HL-60 (cell line): ENCODE measurements around the gene MEN1.

Experiments
- CTCF ChIP-seq: IDR thresholded peaks from one replicate; pipeline ENCODE4 v1.5.1; 2011; ENCODE audit warnings: low read length, control low read depth, inconsistent platforms; ENCODE audit not compliant: insufficient read depth
- POLR2AphosphoS5 ChIP-seq: IDR thresholded peaks from 2 replicates; pipeline ENCODE4 v1.6.1; 2012; ENCODE audit warnings: low read depth
- REST ChIP-seq: IDR thresholded peaks from 2 replicates; pipeline ENCODE4 v1.6.1; 2012; ENCODE audit warnings: low read depth; ENCODE audit not compliant: insufficient replicate concordance

GRCh38 chr11:64802370-64803157 lies 7.8 kb downstream of the MEN1 start:
- TF ChIP-seq CTCF (no peak), REST (no peak), POLR2AphosphoS5 (peak; percentile 11; the same call in 1 of the 2 replicates)
